GM18505 (cell line): ENCODE measurements around the gene PHTF2.

Experiments
- ATAC-seq: cut with Tn5 transposase; IDR thresholded peaks from one replicate; pipeline ENCODE4 v1.9.1; 2021; ENCODE audit not compliant: unreplicated experiment
- POLR2A ChIP-seq: IDR thresholded peaks from 4 replicates; pipeline ENCODE4 v1.6.1; 2011; ENCODE audit warnings: borderline replicate concordance; ENCODE audit not compliant: insufficient read depth, insufficient read length; ENCODE audit errors: extremely low read depth

The PHTF2 gene

GRCh38 chr7:77798394-77799077 lies at the start of gene PHTF2, which contains the start of gene TMEM60:
PHTF2 (plus strand) TSS chr7:77798773.
TMEM60 (minus strand) TSS chr7:77798434; CDS start chr7:77794373, 4,061 bp downstream.
- ATAC-seq, result peak; percentile 86
- TF ChIP-seq POLR2A, result peak; percentile 63

DNA sequence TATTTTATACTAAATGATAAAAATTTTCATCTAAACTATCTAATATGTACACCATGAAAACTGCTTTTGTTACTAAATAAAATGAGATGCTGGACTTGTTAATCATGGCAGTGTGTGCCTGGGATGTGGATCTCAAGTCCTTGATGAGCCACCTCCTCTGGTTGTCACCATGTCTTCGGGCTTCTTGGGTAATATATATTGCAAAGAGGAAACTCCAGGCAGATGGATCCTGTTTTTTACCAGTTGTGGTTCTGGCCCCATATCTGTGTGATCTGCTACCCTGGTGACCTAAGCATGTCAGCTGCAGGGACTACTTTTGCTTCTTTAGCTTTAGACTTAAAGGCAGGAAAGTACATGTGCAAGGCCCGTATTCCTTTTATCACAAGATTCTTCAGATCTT lies 46.6 kb upstream of the PHTF2 start:
- ATAC-seq, result no peak

GRCh38 chr7:77753173-77753572 lies 45.4 kb upstream of the PHTF2 start:
- TF ChIP-seq POLR2A, result no peak
- no peak for ATAC-seq

More for the DNA sequence above, 46.6 kb upstream of the PHTF2 start:
- TF ChIP-seq POLR2A, result no peak

- TF ChIP-seq POLR2A, result no peak
- peak; percentile 70 for ATAC-seq
Observed at GRCh38 chr7:77757589-77757988, 41.0 kb upstream of the PHTF2 start.

DNA sequence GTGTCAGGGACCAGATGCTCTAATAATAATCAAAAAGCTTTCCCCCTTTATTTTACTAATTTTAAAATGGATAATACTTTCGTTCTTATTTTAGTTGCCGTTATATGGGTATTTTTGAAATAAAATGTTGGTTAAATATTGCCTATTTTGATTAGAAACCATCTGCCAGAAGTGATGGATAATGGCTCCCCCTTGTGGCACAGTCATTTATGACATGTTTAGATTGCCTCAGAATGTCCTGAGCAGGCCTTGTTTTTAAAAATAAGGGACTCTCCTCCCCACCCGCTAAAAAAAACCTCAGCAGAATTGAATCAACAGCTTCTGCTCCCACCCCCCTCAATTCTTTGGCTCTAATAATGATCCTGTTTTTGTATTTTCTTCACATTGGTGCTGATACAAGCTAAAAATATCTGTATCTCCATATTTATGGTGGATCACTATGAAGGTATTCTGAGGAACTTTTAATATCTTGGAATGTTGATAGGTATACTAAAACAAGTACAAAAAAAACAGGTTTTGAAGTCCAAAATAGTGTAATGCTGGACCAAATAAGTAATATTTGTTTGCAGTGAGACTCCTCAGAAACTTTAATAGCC lies 39.2 kb upstream of the PHTF2 start:
- no peak for ATAC-seq
- TF ChIP-seq POLR2A, result no peak

DNA sequence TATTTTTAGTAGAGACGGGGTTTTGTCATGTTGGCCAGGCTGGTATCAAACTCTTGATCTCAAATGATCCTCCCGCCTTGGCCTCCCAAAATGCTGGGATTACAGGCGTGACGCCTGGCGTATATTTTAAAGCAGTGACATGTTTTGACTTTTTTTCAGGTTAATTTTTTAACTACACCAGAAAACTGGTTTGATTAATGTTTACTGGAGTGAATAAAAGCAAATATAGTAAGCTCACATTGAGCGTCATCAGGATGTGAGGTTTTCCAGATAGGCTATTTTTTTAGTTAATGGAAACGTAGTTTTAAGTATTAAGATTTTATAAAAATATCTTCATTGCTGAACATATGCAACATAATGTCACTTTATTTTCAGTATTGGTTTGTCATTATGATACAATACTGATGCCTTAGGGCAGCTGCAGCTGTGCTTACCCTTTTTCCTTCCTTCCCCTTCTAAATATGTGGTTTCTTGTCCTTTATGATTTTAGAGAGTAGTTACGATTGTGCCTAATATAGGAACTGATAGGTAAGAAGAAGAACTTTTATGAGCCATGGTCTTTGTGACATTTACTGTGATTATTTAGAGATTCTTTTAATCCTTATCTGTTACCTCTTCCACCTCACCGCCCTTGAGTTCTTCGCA lies 37.6 kb upstream of the PHTF2 start:
- no peak for TF ChIP-seq POLR2A
- no peak for ATAC-seq

GRCh38 chr7:77765481-77765880 lies 33.1 kb upstream of the PHTF2 start:
- TF ChIP-seq POLR2A, result no peak
- no peak for ATAC-seq

GRCh38 chr7:77765906-77766800 lies 32.4 kb upstream of the PHTF2 start:
- TF ChIP-seq POLR2A, result no peak
- no peak for ATAC-seq

- TF ChIP-seq POLR2A, result no peak
Observed at GRCh38 chr7:77766801-77767605, 31.6 kb upstream of the PHTF2 start.

DNA sequence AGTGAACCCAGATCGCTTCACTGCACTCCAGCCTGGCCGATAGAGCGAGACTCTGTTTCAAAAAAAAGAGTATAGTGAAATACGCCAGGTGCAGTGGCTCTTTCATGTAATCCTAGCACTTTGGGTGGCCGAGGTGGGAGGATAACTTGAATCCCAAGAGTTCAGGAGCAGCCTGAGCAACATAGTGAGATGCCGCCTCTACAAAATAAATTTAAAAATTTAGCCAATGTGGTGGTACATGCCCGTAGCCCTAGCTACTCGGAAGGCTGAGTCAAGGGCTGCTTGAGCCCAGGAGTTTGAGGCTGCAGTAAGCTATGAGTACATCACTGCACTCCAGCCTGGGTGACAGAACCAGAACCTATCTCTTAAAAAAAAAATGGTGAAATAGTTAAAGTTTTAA lies 28.3 kb upstream of the PHTF2 start:
- no peak for ATAC-seq
- no peak for TF ChIP-seq POLR2A

More at GRCh38 chr7:77766801-77767605, 31.6 kb upstream of the PHTF2 start:
- ATAC-seq, result no peak

GRCh38 chr7:77771901-77772300 lies 26.7 kb upstream of the PHTF2 start:
- no peak for TF ChIP-seq POLR2A
- ATAC-seq, result no peak

DNA sequence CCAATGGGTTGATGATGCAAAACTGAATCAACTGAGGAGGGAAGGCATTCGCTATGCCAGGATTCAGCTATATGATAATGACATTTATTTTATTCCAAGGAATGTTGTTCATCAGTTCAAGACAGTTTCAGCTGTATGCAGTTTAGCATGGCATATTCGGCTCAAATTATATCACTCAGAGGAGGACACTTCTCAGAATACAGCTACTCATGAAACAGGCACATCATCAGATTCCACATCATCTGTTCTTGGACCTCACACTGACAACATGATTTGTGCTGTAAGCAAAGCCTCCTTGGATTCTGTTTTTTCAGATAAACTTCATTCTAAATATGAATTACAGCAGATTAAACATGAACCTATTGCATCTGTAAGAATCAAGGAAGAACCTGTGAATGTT lies 20.0 kb upstream of the PHTF2 start:
- no peak for ATAC-seq
- TF ChIP-seq POLR2A, result no peak

- TF ChIP-seq POLR2A, result no peak
- ATAC-seq, result no peak
Observed at GRCh38 chr7:77782383-77782782, 16.2 kb upstream of the PHTF2 start.

- no peak for TF ChIP-seq POLR2A
- no peak for ATAC-seq
Observed at GRCh38 chr7:77783111-77783510, 15.5 kb upstream of the PHTF2 start.
